ACHN (cell line): ENCODE measurements around the gene ATP6V0A1.
"Not testable (repeated sequence)": the region's sequence is repeated elsewhere in the genome, so short reads cannot be mapped to it uniquely, and the experiment has no call there.

Source experiments
- DNase-seq: peaks from one replicate; pipeline ENCODE4 v3.0.0-alpha.2; 2015
- in situ Hi-C: cut with HindIII; loops from 2 replicates; pipeline ENCODE4 v1.10.0; 2017; ENCODE audit warnings: low sequenced_read_pairs, low pct_ligation_motif_present, low pct_unique_long_range_greater_than_20kb

Gene ATP6V0A1

DNA sequence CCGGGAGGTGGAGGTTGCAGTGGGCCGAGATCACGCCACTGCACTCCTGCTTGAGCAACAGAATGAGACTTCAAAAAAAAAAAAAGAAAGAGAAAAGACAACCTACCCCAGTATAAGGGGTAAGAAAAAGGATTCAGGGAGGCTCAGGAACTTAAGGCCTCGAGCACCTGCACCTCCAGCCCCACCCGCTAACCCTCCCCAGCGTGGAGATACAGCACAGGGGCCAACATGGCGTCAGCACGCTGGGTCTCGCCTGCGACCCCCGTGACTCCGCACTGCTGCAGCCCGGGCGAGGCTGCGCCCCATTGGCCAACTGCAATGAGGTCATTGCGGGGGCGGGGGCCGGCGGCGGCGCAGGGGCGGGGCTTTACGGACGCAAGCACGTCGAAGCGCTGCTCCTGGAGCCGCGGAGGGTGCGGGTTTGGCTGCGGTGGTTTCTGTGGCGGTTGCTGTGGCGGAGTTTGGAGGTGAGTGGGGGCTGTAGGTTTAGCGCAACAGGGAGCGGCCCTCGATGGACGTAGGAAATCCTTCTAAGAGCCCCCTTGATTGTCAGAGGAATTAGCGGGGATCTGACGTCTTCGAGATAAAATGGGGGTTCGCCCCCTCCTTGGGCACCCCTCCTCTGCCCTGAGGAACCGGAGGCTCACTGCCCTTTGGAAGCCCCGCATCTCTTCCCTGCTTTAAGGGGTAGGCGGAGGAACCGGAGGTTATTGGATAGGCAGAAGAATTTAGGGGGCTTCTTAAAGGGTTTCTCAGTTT is at the start of gene ATP6V0A1:
Gene ATP6V0A1 (plus strand): TSS at position 382 of the 759 bp plus-strand sequence. CDS start 2,017 bp downstream, outside the sequence.
- peak; percentile 85 for DNase-seq
- in situ Hi-C loops, result no loop called here

DNA sequence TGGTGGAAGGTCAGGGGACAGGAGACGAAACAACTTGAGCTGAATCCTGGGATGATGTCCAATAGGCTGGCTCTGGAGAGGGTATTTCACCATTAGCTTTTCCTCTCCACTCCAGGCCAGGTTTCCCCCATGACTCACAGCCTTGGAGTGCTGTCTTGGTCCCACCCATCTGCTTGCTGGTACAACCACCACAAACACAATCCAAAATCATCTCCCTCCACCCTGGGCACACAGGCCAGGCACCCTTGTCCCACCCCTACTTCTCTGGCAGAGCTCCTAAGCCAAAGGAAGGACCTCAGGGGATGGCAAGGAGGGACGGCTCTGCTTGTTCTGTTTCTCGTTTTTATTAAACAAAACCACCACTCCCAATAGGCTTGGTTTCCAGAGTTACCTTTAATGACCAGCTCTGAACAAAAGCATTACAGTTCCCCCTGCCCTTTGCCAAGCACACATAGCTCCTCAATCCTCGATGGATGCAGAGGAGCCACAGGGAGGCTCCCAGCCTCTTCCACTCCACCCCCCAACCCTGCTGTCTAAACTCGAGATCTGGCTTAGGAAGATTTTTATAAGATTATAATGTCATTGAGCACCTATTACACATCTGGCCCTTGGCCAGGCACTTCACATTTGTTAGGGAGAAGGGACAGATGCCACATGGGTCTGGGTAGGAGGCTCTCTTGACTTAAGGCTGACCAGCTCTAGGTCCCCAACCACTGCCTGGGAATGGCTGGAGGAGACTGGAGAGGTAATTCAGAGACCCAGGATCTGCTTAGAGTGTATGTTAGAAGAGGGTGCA is 49.0 kb upstream of the ATP6V0A1 start:
- DNase-seq, result peak; percentile 77

DNA sequence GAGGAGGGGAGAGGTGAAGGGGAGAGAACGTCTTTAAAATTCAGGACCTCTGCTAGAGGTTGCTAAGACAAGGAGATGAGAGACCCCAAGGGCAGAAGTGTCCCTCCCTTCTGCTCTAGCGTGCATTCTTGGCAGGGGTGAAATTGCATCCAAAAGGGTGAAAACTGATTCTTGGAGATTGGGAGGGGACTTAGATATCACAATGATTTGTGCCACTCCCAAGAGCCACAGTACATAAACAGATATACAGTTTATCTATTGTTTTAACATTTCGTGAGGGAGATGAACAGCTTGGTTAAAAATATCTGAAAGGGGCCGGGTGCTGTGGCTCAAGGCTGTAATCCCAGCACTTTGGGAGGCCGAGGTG is 48.4 kb upstream of the ATP6V0A1 start:
- in situ Hi-C loops, result no loop called here
- no peak for DNase-seq

More for the DNA sequence above, 49.0 kb upstream of the ATP6V0A1 start:
- in situ Hi-C loops, result no loop called here

DNA sequence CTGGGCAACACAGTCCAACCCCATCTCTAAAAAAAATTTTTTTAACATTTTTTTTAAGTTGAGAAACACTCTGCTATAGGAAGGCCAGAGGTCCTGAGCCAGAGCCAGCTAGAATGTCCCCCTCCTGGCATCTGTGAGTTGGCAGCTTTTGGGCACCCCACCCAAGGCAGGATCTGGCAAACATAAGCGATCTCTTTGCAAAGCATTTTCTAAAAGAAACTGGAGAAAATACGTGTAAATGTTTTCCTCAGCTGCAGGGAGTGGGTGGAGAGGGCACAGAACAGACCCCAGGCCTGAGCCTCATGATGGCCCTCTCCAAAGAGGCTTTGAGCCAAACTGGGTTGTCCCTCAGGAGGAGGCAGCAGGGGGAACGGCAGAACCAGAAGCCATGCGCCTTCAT is 47.3 kb upstream of the ATP6V0A1 start:
- DNase-seq, result no peak

DNA sequence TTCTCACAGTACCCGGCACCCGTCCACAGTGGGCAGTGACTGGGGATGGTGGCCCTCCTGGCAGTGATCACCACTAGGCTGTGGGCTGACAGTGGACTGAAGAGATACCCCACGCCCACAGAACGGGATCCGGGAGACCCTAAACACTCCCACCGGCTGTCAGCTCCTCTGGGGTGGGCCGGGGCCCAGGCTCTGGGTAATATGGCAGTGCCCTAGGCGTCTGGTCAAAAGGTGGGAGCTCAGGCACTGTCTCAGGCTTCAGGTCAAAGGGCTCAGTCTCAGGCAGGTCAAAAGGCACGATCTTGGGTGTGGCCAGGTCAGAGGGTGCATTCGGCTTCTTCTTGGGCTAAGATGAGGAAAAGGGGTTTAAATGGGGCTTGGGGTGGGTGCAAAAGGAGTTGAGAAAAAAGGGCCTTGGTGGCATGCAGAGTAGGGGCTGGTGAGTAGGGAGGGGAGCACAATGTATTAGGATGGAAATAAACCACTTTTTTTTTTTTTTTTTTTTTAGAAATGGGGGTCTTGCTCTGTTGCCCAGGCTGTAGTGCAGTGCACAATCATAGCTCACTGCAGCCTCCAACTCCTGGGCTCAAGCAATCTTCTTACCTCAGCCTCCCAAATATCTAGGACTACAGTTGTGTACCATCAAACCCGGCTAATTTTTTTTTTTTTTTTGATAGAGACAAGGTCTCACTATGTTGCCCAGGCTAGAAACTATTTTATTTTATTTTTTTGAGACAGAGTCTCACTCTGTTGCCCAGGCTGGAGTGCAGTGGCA is 46.6 kb upstream of the ATP6V0A1 start:
- in situ Hi-C loops, result no loop called here

More for the DNA sequence above, 47.3 kb upstream of the ATP6V0A1 start:
- in situ Hi-C loops, result no loop called here

DNA sequence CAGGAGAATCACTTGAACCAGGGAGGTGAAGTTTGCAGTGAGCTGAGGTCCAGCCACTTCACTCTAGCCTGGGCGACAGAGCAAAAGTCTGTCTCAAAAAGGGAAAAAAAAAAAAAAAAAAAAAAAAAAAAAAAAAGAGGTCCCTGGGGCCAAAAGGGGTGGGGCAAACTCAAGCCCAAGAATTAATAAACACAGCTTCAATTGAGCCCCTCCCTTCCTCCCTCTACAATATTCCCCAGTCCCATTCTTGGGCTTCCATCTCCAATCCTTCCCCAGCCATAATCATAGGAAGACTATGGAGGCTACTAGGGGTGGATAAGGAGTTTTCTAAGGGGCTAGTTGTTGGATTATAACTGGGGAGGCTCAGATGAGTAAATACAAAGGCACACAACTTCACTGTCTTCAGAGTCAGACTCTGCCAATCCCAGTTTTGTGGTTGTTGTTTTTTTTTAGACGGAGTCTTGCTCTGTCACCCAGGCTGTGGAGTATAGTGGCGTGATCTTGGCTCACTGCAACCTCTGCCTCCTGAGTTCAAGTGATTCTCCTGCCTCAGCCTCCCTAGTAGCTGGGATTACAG is 45.1 kb upstream of the ATP6V0A1 start:
- in situ Hi-C loops, result no loop called here
- DNase-seq, result no peak

More for the DNA sequence above, 46.6 kb upstream of the ATP6V0A1 start:
- DNase-seq, result no peak

DNA sequence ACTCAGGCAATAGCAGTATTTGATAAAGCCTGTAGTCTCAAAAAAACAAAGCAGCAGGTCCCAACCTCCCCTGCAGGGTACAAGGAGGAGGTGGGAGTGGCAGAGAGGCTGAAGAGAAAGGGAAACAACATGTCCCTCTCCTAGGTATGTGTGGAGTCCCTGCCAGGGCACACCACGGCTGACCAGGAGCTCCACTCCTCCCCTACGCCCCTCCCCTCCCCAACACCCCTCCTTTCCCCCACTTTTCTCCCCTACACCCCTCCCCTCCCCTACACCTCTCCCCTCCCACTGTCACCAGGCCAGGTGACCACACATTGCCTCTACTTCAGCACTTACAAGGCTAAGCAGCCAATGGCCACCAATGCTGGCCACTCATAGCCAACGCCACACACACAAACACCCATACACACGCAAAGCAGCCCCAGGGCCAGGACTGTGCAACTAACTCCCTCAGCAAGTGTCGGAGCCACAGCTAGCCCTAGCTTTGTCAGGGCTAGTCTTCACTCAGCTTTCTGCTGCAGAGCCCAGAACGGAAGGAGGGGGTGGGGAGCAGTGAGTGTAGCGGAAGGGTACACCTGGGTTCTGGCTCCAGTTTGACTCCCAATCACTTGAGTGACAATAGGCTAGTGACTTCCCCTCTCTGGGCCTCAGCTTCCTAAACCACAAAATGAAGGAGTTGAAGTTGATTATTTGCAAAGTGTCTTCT is 43.8 kb upstream of the ATP6V0A1 start:
- DNase-seq, result no peak
- in situ Hi-C loops, result no loop called here

DNA sequence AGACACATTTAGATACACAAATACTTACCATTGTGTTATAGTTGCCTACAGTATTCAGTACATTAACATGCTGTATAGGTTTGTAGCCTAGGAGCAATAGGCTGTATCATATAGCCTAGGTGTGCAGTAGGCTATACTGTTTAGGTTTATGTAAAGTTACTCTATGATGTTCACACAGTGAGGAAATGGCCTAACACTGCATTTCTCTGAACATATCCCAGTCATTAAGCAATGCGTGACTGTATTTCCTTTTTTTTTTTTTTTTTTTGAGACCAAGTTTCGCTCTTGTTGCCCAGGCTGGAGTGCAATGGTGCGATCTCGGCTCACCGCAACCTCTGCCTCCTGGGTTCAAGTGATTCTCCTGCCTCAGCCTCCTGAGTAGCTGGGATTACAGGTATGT is 40.7 kb upstream of the ATP6V0A1 start:
- in situ Hi-C loops, DNase-seq: not testable (repeated sequence)

DNA sequence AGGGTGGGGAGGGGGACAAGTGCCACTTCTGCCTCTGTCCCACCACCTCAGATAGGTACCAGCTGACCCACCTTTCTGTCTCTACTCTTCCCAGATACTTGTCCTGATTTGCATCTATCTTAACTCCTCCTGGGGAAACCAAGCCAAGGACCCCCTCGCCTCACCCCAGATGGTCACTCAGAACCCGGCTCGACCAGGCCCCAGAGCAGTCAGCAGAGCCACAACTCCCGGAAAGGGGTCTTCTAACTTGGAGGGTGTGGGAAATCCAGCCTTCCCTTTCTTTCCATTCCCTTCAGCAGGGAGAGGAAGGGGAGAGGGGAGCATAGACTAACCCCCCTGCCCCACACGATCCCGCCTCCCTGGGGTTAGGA is 37.6 kb upstream of the ATP6V0A1 start:
- no peak for DNase-seq
- in situ Hi-C loops, result no loop called here

DNA sequence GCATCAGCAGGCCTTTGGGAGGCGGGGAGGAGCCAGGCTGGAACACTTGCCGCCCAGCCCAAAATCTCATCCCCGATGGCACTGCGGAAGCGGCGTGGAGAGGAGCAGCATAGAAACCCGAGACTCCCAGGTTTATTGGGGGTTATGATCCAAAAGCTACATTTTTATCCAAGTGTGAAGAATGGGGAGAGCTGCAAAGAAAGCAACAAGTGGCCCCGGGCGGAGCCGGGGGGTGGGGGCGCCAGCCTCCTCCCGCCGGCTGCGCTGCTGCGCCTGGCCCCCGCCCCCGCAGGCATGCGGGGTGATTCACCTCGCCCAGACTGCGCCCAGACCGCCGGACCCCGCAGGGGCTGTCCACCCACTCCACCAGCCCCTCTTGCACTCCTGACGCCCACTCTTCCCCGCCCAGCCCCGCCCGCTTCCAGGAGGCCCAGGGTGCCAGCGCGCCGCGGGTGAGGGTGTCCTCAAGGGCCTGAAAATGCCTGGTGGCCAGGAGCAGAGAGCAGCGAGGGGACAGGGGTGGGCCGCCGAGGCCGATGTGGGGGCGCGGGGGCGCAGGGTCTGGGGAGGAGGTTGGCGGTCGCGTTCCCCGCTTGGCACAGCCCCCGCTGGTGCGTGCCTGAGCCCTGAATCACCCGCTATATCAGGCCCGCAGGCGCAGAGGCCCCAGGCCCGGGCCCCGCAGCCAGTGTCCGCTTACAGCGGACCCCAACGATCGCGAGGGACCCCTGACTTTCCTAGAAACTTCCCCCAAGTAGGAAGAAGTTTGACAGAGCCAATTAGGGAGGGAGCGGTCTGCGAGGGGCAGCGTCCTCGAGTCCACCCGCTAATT is 37.0 kb upstream of the ATP6V0A1 start:
- DNase-seq, result peak; percentile 75
- in situ Hi-C loops, result no loop called here

DNA sequence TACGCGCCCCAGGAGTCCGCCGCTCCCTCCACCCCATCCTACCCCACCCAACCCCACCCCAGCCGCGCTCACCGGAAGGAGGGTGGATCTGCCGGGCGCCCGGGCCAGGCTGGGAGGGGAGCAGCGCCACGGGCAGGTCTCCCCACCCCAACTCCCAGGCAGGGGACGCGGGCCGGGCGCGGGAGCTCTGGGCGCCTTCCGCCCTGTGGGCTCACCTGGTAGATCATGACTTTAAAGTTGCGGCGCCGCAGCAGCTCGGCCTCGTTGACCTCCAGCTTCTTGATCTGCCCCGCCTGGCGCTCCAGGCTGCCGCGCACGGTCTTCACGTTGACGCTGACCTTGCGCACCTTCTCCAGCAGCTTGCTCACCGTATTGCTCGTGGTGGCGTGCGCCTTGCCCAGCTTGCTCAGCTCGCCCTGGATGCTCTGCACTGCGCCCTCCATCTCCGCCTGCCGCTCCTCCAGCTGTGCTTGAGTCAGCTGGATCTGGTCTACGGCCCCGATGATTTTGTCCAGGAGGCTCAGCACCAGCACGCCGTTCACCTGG is 36.2 kb upstream of the ATP6V0A1 start:
- DNase-seq, result peak; percentile 38
- in situ Hi-C loops, result no loop called here

DNA sequence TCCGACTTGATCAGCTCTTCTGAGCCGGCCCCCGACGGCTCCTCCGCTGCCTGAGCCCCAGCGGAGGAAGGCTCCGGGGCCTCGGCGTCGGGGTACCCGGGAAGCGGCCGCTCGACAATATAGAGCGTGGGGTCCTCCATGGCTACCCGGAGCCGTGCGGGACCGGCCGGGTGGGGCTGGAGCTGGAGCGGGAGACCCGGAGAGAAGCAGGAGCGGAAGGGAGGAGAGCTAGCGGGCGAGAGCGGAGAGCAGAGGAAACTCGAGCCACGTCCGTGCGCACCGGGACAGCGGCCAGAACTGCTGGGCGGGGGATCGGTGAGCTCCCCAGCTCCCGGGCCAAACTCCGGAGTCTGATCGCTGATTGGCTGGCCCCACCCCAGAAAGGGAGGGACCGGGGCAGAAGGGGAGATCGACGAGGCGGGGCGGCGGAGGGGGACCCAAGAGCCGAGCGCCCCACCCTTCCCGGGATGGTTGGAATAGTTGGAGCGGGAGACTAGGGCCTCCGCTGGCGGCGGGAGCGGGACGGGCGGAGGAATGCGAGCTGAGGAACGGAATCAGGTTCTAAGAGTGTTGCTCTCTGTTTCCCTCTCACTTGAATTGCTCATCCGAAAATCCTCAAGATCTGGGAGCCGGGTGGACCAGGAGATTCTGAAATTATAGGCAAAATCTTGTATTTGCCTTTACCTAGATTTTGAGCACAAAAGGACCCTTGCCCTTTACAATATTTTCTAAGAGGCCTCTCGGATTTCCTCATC is 35.5 kb upstream of the ATP6V0A1 start, which contains the start of gene CAVIN1:
Gene CAVIN1 (minus strand): TSS at position 299 of the 755 bp plus-strand sequence. CDS start 159 bp downstream, at position 140.
- peak; percentile 99 for DNase-seq
- in situ Hi-C loops, result no loop called here

DNA sequence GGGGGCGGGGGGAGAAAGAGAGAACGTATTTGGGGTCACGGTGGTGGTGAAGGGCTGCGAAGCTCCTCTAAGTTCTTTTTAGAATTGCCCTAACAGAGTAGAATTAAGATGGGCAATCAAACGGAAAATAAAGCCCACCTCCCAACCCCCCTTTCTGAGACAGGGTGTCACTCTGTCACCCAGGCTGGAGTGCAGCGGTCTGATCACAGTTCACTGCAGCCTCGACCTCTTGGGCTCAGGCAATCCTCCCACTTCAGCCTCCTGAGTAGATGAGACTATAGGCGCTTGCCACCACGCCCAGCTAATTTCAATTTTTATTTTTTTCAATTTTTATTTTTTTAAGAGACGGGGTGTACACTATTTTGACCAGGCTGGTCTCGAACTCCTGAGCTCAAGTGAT is 34.9 kb upstream of the ATP6V0A1 start:
- in situ Hi-C loops, result no loop called here
- no peak for DNase-seq

DNA sequence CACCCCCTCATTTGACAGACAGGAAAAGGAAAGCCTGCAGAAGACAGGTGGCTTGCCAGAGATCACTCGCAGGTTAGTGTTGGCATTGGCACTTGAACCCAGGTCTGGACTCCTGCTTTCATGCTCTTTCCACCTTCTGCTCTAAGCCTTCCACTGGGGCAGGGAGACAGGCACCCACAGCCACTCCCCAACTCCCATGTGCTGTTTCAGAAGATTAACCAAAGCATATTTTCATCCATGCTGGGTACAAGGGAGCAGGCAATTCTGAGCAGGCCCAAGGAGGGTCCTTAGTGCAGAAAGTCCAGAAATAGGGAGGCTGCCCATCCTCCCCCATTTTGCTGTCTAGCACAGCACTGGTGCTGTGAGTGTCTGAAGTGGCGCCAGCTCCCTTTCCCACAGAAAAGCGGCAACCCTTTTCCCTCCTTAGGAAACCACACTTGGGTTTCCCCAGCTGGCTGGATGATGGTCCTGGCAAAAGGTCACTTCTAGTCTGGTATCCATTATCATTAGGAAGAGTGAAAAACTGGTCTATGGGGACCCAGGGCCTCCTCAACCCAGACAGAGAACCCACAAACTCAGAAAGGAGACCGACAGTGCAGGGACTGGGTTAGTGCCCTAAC is 33.6 kb upstream of the ATP6V0A1 start:
- no peak for DNase-seq
- in situ Hi-C loops, result no loop called here

DNA sequence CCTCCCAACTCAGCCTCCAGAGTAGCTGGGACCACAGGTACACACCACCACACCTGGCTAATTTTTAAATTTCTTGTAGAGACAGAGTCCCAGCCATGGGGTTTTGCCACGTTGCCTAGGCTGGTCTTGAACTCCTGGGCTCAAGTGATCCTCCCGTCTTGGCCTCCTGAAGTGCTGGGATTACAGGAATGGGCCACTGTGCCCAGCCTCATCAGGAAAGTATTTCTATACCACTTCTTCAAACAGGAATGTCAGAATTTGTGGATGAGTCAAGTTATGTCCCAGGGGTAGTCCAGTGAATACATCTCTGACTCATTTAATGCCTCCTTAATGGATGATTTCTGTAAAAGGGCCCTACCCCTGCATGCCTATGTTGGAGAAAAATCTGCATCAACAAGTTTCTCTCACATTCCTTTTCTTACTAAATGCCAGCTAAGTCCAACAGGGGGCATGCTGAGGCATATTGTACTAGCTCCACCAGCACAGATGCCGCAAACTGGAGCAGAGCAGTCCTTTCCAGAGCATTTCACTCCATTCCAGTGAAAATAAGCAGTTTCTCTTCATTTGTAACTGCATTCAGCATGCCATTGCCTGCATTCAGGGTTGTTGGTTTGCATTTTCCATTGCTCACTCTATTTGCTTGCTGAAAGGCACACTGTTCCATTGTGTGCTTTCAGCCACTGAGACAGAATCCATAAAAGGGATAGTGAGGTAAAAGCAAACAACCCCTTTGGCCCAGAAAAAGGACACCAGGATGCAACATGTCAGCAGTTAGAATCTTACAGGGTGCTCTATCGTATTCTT is 30.3 kb upstream of the ATP6V0A1 start:
- peak; percentile 99 for DNase-seq
- in situ Hi-C loops, result no loop called here
